ENCODE measurements around the gene GH1. TPM values are rescaled to one million over a fixed set of nuclear protein-coding genes. Genes with fewer than 3 reads are reported as not detected.
"Not testable (repeated sequence)": the region's sequence is repeated elsewhere in the genome, so short reads cannot be mapped to it uniquely, and the experiment has no call there.

Gene GH1
- total RNA-seq, 1 donor from 2014 or later, result not detected

DNA sequence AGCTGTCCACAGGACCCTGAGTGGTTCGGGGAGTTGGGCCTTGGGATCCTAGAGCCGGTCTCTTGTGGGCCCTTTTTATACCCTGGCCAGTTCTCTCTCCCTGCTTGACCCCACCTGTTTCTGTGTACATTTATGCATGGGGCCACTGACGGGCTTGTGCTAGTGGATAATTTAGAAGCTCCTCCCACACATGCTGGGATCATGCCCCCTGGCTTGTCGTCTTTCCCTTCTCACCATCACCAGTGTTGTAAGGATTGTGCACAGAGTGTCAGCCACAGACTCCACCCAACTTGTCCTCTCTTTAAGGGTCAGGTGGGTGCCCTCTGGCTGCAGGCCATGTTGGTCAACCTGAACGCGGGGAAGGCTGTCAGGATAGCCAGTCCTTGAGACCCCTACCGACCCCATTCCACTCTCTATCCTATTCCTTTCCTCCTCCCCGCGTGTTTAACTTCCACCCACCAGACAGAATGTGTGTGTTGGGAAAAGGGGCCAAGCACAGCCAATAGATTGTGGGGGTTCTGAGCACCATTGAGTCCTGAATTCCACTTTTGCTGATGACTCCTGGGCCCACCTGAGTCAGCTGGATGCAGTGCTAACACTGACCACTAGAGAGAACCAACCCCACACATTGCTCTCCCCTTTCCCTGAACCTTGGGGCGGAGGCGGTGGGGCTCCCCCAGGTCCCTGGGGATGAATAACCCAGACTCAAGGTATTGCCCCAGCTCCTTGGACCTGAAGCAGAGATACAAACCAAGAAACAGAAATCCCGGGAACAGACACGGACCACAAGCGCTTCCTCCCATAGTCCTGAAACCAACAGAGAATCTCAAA is 21.9 kb downstream of the GH1 start, which contains the start of gene CSH1:
Gene CSH1, minus strand, starts transcription at position 51 of the 831 bp plus-strand sequence. CDS start 63 bp downstream, outside the sequence.
- not testable (repeated sequence) for DNase-seq (ENCODE audit: low read depth)

DNA sequence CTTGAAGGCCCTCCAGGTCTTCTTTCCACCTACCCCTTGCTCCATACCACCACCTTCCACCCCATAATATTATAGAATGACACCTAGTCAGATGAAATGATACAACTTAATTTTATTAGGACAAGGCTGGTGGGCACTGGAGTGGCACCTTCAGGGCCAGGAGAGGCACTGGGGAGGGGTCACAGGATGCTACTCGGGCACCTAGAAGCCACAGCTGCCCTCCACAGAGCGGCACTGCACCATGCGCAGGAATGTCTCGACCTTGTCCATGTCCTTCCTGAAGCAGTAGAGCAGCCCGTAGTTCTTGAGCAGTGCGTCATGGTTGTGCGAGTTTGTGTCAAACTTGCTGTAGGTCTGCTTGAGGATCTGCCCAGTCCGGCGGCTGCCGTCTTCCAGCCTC is 23.8 kb downstream of the GH1 start:
- DNase-seq (ENCODE audit: low read depth), result not testable (repeated sequence)

DNA sequence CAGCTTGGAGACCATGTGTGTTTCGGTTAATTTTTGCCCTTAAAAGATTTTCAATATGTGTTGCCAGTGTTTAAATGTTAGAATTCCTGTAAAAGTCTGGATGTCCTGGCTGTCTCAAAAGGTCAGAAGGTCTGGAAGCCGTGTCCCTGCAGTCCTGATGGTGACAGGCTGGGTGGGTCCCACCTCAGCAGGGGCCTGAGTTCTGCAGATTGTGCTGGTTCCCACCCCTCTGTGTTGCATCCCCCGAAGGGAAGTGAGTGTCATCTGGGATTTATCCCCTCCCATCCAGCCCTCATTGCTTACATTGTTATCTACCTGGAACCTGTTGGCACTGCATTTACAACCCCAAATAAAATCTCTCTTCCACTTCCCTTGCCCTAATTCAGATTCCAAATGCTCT is 24.6 kb downstream of the GH1 start:
- DNase-seq (ENCODE audit: low read depth), result not testable (repeated sequence)

DNA sequence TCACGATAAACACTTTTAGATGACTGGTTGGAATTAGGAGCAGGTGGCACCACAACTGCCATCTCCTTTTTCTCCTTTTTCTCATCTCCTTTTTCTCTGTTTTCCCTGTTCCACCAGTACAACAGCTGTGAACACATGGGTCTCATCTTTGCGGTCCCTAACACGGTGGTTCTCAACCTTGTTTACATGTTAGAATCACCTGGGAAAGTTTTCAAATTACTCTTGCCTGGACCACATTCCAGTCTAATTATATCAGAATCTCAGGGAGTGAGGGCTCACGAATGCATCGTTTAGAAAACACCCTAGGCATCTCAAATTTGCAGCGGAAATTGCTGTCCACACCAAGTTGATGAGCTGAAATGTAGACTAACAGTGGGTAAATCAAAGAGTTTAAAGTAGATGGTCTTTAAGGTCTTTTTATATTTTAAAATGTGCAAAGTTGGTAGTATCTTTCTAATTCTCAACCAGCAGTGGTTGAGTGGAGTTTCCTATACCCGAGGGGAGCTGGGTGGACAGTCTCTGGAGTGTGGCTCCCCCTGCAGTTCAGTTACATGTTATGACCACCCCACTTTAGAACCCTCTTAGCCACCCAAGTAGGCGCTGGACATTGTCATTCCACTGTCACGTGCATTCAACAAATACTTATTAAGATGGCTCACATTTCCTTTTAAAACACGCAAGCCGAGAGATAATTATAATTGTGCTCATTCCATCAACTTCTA is 26.2 kb downstream of the GH1 start:
- DNase-seq (ENCODE audit: low read depth), result not testable (repeated sequence)

DNA sequence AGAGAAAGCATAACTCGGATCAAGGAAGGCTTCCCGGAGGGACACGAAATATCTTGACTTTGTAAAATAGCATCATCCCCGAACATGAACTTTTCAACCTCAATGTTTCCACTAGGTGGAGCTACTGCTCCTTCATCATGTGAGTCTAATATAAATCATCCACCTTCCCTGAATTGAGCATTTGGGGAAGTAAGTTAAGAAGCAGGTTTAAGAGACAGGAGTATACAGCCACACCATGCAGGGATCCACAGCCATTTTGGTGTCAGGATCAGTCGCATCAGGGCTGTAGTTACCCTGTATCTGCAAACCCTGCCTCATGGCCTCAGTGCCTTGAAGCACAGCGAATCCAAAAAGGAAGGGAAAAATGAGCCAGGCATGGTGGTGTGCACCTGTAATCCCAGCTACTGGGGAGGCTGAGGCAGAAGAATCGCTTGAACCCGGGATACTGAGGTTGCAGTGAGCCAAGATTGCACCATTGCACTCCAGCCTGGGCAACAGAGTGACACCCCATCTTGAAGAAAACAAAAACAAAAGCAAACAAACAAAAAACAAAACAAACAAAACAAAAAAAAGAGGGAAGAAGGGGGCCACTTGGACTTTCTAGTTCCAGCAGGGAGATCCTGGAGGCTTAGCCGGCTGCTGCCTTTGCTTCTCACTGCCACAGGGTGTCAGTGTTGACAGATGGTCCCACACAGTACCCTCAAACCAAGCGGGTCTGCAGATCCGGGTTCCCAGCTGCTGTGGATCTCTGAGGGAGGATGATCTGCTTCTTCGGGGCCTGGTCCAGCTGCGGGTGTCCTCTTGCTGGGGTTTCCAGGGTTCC is 29.4 kb downstream of the GH1 start:
- not testable (repeated sequence) for DNase-seq (ENCODE audit: low read depth)

DNA sequence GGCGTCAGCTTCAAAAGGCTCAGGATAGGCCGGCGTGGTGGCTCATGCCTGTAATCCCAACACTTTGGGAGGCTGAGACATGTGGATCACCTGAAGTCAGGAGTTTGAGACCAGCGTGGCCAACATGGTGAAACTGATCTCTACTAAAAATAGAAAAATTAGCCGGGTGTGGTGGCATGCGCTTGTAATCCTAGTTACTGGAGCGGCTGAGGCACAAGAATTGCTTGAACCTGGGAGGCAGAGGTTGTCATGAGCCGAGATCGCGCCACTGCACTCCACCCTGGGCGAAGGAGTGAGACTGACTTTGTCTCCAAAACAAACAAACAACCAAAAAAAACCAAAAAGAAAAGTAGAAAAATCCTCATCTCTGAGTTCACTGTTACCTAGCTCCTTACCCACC is 33.5 kb downstream of the GH1 start:
- DNase-seq (ENCODE audit: low read depth), result not testable (repeated sequence)

DNA sequence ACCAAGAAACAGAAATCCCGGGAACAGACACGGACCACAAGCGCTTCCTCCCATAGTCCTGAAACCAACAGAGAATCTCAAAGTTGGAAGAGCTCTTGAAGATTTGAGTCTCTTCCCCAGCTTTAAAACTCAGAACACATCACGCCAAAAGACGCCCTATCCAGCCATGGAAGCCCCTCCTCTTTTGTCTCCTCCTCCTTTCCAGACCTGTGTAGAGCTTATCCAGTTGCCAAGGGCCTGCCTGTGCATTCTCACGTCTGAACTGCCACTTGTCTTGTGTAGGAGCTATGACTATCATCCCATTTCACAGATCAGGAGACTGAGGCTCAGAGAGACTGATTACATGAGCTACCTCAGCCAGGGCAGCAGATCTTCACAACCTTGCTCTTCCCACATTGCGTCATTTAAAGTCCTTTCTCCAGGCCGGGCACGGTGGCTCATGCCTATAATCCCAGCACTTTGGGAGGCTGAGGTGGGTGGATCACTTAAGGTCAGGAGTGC is 36.0 kb downstream of the GH1 start:
- not testable (repeated sequence) for DNase-seq (ENCODE audit: low read depth)

DNA sequence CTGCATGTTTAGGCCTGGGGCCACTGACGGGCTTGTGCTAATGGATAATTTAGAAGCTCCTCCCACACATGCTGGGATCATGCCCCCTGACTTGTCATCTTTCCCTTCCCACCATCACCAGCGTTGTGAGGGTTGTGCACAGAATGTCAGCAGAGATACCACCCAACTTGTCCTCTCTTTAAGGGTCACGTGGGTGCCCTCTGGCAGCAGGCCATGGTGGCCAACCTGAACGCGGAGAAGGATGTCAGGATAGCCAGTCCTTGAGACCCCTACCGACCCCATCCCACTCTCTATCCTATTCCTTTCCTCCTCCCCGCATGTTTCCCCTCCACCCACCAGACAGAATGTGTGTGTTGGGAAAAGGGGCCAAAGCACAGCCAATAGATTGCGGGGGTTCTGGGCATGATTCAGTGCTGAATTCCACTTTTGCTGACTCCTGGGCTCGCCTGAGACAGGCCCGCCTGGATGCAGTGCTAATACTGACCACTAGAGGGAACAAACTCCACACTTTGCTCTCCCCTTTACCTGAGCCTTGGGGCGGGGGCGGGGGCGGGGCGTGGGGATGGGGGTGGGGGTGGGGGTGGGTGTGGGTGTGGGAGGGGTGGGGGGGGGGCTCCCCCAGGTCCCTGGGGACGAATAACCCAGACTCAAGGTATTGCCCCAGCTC is 36.6 kb downstream of the GH1 start, which contains the start of gene GH2:
Gene GH2, minus strand, starts transcription at position 10 of the 667 bp plus-strand sequence. CDS start 143 bp downstream, outside the sequence.
- DNase-seq (ENCODE audit: low read depth), result peak; percentile 32

DNA sequence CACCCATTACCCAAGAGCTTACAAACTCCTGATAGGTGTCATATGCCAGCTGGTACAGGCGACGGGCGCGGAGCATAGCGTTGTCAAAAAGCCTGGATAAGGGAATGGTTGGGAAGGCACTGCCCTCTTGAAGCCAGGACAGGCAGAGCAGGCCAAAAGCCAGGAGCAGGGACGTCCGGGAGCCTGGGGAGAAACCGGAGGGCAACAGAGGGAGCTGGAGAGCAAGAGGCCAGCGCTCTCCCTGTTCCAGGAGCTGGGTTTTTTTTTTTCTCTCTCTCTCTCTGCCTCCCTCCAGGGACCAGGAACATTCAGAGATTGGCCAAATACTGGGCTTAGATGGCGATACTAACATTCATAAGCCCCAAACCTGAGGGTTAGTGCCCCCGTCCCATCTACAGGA is 37.3 kb downstream of the GH1 start:
- not testable (repeated sequence) for DNase-seq (ENCODE audit: low read depth)

DNA sequence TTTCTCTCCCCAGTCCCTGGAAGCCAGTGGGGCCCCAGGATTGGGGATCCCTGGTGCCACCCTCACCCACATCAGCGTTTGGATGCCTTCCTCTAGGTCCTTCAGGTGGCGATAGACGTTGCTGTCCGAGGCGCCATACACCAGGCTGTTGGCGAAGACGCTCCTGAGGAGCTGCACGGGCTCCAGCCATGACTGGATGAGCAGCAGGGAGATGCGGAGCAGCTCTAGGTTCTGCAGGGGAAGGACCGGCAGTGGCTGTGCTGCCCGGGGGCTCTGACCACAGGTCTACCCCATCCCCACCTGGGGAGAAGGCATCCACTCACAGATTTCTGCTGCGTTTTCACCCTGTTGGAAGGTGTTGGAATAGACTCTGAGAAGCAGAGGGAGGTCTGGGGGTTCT is 37.9 kb downstream of the GH1 start:
- no peak for DNase-seq (ENCODE audit: low read depth)

DNA sequence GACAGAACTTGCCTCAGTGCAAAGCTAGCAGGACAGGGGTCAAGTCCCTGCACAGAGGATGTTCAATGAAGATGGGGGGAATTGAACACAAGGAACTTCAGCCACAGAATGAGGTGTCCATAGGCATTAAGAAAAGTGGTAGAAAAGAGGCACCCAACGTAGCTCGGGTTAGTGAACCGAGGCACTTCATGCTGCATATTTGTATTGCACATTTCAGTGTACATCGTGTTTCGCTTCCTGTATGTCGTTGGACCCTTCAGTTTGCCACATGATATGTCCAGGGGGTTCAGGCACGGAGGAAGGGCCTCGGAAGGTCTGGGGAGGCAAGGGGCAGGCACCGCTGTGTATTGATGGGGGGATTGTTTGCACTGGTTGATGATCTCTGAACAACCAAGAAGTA is 40.2 kb downstream of the GH1 start:
- not testable (repeated sequence) for DNase-seq (ENCODE audit: low read depth)

DNA sequence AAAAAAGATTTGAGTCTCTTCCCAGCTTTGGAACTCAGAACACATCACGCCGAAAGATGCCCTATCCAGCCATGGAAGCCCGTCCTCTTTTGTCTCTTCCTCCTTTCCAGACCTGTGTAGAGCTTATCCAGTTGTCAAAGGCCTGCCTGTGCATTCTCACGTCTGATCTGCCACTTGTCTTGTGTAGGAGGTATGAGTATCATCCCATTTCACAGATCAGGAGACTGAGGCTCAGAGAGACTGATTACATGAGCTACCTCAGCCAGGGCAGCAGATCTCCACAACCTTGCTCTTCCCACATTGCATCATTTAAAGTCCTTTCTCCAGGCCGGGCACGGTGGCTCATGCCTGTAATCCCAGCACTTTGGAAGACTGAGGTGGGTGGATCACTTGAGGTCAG is 43.9 kb downstream of the GH1 start:
- DNase-seq (ENCODE audit: low read depth), result not testable (repeated sequence)

DNA sequence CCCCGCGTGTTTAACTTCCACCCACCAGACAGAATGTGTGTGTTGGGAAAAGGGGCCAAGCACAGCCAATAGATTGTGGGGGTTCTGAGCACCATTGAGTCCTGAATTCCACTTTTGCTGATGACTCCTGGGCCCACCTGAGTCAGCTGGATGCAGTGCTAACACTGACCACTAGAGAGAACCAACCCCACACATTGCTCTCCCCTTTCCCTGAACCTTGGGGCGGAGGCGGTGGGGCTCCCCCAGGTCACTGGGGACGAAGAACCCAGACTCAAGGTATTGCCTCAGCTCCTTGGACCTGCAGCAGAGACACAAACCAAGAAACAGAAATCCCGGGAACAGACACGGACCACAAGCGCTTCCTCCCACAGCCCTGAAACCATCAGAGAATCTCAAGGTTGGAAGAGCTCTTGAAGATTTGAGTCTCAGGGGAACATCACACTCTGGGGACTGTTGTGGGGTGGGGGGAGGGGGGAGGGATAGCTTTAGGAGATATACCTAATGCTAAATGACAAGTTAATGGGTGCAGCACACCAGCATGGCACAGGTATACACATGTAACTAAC is 44.5 kb downstream of the GH1 start:
- not testable (repeated sequence) for DNase-seq (ENCODE audit: low read depth)

DNA sequence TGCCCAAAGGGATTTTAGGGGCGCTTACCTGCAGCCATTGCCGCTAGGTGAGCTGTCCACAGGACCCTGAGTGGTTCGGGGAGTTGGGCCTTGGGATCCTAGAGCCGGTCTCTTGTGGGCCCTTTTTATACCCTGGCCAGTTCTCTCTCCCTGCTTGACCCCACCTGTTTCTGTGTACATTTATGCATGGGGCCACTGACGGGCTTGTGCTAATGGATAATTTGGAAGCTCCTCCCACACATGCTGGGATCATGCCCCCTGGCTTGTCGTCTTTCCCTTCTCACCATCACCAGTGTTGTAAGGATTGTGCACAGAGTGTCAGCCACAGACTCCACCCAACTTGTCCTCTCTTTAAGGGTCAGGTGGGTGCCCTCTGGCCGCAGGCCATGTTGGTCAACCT is 45.1 kb downstream of the GH1 start, which contains the start of gene CSH2:
Gene CSH2, minus strand, starts transcription at position 101 of the 400 bp plus-strand sequence. Its CDS starts 63 bp downstream, at position 38.
- DNase-seq (ENCODE audit: low read depth), result not testable (repeated sequence)

DNA sequence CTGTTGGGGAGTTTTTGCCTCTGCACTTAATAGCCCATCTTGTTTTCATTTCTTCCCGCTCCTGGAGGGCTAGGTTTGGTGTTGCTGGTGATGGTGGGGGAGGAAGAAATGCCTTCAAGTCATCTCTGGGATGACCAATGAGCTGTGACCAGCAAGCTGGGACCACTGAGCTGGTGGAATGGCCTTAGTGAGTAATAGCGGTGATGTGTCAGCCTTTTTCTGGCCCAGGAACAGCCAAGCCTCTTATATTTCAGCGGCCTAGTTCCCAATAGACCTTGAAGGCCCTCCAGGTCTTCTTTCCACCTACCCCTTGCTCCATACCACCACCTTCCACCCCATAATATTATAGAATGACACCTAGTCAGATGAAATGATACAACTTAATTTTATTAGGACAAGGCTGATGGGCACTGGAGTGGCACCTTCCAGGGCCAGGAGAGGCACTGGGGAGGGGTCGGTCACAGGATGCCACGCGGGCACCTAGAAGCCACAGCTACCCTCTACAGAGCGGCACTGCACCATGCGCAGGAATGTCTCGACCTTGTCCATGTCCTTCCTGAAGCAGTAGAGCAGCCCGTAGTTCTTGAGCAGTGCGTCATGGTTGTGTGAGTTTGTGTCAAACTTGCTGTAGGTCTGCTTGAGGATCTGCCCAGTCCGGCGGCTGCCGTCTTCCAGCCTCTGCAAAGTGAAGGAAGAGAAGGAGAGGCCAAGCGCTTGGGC is 46.8 kb downstream of the GH1 start:
- peak; percentile 65 for DNase-seq (ENCODE audit: low read depth)

DNA sequence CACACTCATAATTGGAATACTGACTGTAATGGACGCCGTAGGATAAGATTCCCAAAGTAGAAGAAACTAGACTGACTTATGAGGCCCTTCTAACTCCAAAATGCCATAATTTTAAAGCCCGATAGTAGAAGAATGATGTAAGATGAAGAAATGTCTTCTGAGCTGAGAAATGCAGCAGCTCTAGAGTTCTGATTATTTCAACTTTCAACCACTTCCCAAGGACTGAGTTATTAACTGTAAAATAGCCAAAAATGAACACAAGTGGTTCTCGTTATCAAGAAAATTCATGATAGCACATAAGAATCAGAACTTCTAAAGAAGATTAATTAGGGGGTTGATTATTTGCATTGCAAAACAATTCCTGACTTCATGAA is 48.4 kb downstream of the GH1 start:
- not testable (repeated sequence) for DNase-seq (ENCODE audit: low read depth)

DNA sequence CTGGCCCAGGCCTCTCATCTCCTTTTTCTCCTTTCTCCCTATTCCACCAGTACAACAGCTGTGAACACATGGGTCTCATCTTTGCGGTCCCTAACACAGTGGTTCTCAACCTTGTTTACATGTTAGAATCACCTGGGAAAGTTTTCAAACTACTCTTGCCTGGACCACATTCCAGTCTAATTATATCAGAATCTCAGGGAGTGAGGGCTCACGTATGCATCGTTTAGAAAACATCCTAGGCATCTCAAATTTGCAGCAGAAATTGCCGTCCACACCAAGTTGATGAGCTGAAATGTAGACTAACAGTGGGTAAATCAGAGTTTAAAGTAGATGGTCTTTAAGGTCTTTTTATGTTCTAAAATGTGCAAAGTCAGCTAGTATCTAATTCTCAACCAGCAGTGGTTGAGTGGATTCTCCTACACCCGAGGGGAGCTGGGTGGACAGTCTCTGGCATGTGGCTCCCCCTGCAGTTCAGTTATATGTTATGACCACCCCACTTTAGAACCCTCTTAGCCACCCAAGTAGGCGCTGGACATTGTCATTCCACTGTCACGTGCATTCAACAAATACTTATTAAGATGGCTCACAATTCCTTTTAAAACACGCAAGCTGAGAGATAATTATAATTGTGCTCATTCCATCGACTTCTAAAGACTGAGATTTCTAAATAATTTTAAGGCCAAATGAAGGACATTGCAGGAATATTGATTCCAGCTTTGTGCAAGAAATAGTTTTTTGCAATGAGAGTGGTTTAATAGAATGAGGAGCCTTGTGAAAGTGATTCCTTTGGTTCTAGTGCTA is 48.9 kb downstream of the GH1 start:
- peak; percentile 43 for DNase-seq (ENCODE audit: low read depth)
